Heart right ventricle (tissue), 16 donors: ENCODE results near the gene BNC2. TPM values are rescaled to one million over a fixed set of nuclear protein-coding genes. Genes with fewer than 3 reads are reported as not detected.

Experiments
- ATAC-seq, 8 donors: fragments of 200-7000 bp; cut with Tn5 transposase; one replicate each; pipeline ENCODE4 v1.9.1; 2020; ENCODE audit warnings: mild to moderate bottlenecking in 8 of 8, moderate library complexity in 8 of 8, moderate number of reproducible peaks in 1 of 8
- DNase-seq, 2 donors: peaks; one replicate each; pipeline ENCODE4 v3.0.0-alpha.2; 2020
- H3K27ac ChIP-seq, 10 donors: fragments of 200-600 bp; sonication (generic) in 2 of 10; one replicate each; pipeline versions ENCODE4 v1.5.0 to v1.8.0; 2020 to 2022; ENCODE audit warnings: mild to moderate bottlenecking in 3 of 10
- H3K27me3 ChIP-seq, 7 donors: fragments of 200-600 bp; one replicate each; pipeline ENCODE4 v1.8.0; 2021 to 2022; ENCODE audit warnings: mild to moderate bottlenecking in 2 of 7
- H3K36me3 ChIP-seq, 9 donors: fragments of 200-600 bp; sonication (generic) in 1 of 9; one replicate each; pipeline versions ENCODE4 v1.5.0 to v1.8.0; 2020 to 2022; ENCODE audit warnings: mild to moderate bottlenecking in 2 of 9
- H3K4me1 ChIP-seq, 9 donors: fragments of 200-600 bp; sonication (generic) in 1 of 9; one replicate each; pipeline versions ENCODE4 v1.5.0 to v1.8.0; 2020 to 2022; ENCODE audit warnings: mild to moderate bottlenecking in 4 of 9
- H3K4me3 ChIP-seq, 10 donors: fragments of 200-600 bp; sonication (generic) in 2 of 10; one replicate each; pipeline versions ENCODE4 v1.5.0 to v1.8.0; 2020 to 2022; ENCODE audit warnings: mild to moderate bottlenecking in 7 of 10, moderate library complexity in 2 of 10
- H3K9me3 ChIP-seq, 11 donors: fragments of 200-600 bp in 10 of 11; sonication (generic) in 2 of 11; one replicate each; pipeline versions ENCODE4 v1.5.0 to v1.8.0; 2013 to 2022; ENCODE audit warnings: mild to moderate bottlenecking in 2 of 11, control low read depth in 1 of 11, moderate library complexity in 1 of 11
- WGBS, 2 donors: extraction: QIAGEN DNeasy Blood & Tissue Kit; methylation state at CpG; one replicate each; pipeline ENCODE4 v1.1.7; 2013; ENCODE audit warnings: inconsistent platforms in 1 of 2; 5-methylcytosine and 5-hydroxymethylcytosine counted together
- intact Hi-C, 10 donors: fragments of 100-400 bp; cut with DNase I; formaldehyde crosslinking; loops; one replicate each; pipeline versions ENCODE4 v1.11.1 to v1.14.2; 2022
- polyA plus RNA-seq, 2 donors: library from polyadenylated mRNA; stranded (reverse); fragments of 200-250 nt; gene quantifications; one replicate each; pipeline ENCODE4 v1.2.3, GENCODE V29; 2013
- total RNA-seq, 10 donors: library from RNA; stranded (reverse); fragmentation: NEBNext Ultra II Directional in 3 of 10; extraction: Animal tissue kit (Norgen Biotek cat#: 25700) in 3 of 10; gene quantifications; one replicate each; pipeline versions ENCODE4 v1.2.1 to v1.2.4, GENCODE V29; 2021 to 2023
- TF ChIP-seq, protein P1 (sequence below), 9 donors: fragments of 200-600 bp; sonication (generic) in 2 of 9; IDR thresholded peaks; one replicate each; pipeline versions ENCODE4 v1.5.0 to v1.8.0; 2021 to 2022; ENCODE audit warnings: antibody characterized with exemption in 9 of 9, mild to moderate bottlenecking in 5 of 9, moderate library complexity in 1 of 9
- donor health status: Arrhythmogenic right ventricular cardiomyopathy.
- donor health status: ischemic (EF 13 %, LVEDD 7.1; RV severe dilation, severe dysfunction).
- donor health status: healthy with polysubstance abuse.
- donor health status: DM: no; HTN: yes; CAD: no.
- donor health status: DM: no; HTN: no; CAD: no.
- donor health status: ischemic (EF 25% LVEDD 6.9; RV normal size, moderate dysfunction).
- donor health status: ischemic (EF 25% LVEDD 5.7; RV mildly dilated, moderate dysfunction).
- donor health status: healthy.
- donor health status: DM: yes; HTN: yes; CAD: no.
- donor health status: Ischemic cardiomyopathy.
- donor health status: ischemic (EF 35%, LVEDD 5.7; RV mildly dilated, moderate dysfunction).
- donor health status: nonischemic (EF 11% LVEDD 7.7; RV severe dilation, severe dysfunction).
- donor health status: DM: yes; HTN: yes; CAD: no.
- donor health status: PGD.
- donor health status: ischemic (EF 29% LVEDD 5.4; RV normal size, mild dysfunction).
- donor health status: nonischemic (EF 23%, LVEDD 6.1; RV moderate dilation, normal function).

Gene BNC2
- total and polyA plus RNA-seq, 12 donors: 0.49 to 7.3 (median 3.2) TPM

DNA sequence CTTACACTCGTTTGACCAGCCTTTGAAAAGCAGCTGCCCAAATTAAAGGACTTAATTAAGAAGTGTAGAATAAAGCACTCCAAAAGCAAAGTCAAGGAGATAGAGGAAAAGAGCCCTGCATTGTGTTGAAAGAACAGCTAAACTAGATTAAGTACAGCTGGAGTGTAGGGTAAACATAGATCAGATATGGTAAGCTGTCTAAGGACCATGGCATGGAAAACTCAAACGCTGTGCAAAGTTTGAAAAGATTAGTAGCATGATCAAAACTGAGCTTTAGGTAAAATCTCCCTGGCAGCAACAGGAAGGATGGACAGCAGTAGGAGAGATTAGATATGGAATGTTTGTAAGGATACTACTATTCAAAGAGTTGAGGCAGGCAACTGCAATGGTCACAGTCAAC, 55.4 kb downstream of the BNC2 start:
- no peaks in the 10 kb centered on the region for H3K4me1 ChIP-seq
- TF ChIP-seq, protein P1, sequence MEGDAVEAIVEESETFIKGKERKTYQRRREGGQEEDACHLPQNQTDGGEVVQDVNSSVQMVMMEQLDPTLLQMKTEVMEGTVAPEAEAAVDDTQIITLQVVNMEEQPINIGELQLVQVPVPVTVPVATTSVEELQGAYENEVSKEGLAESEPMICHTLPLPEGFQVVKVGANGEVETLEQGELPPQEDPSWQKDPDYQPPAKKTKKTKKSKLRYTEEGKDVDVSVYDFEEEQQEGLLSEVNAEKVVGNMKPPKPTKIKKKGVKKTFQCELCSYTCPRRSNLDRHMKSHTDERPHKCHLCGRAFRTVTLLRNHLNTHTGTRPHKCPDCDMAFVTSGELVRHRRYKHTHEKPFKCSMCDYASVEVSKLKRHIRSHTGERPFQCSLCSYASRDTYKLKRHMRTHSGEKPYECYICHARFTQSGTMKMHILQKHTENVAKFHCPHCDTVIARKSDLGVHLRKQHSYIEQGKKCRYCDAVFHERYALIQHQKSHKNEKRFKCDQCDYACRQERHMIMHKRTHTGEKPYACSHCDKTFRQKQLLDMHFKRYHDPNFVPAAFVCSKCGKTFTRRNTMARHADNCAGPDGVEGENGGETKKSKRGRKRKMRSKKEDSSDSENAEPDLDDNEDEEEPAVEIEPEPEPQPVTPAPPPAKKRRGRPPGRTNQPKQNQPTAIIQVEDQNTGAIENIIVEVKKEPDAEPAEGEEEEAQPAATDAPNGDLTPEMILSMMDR (IDR thresholded peaks at IDR 0.05): no peak
- H3K27ac ChIP-seq: no peak overlapping the region
- intact Hi-C loops: no loop called here
- no peaks in the 10 kb centered on the region for H3K36me3 ChIP-seq
- H3K4me3 ChIP-seq: no peak overlapping the region
- no peak for DNase-seq
- no peaks in the 10 kb centered on the region for H3K9me3 ChIP-seq
- 37 to 45% methylated on average over 2 of the region's 2 CpGs for WGBS, 2 donors
- no peak for ATAC-seq
- no peaks in the 10 kb centered on the region for H3K27me3 ChIP-seq

DNA sequence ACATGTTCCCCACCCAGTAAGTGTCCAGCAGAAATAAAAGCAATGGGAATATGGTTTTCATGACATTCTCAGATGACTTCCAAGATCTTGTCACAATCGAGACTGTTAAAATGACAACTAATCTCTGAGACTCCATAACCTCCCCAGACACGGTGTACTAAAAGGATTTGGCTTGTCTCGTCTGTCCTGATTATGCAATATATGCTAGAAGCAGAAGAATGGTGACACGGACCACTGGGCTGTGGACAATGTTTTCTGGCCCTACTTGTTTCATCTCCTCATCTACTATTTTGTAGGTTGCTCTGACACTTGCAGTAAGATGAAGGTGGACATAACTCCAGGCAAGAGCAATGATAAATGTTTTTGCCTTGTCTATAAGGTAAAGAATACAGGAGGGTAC, 56.6 kb downstream of the BNC2 start:
- ATAC-seq: no peak
- H3K9me3 ChIP-seq: no peaks in the 10 kb centered on the region
- no peak overlapping the region for H3K27ac ChIP-seq
- H3K4me3 ChIP-seq: no peak overlapping the region
- WGBS, 2 donors: 70 to 74% methylated on average over 4 of the region's 4 CpGs
- TF ChIP-seq, protein P1 (IDR thresholded peaks at IDR 0.05): no peak
- DNase-seq: no peak
- no peaks in the 10 kb centered on the region for H3K4me1 ChIP-seq
- H3K36me3 ChIP-seq: no peaks in the 10 kb centered on the region
- intact Hi-C loops: no loop called here
- H3K27me3 ChIP-seq: no peaks in the 10 kb centered on the region

- intact Hi-C loops: no loop called here
Observed at GRCh38 chr9:16811987-16812685, 58.3 kb downstream of the BNC2 start.

DNA sequence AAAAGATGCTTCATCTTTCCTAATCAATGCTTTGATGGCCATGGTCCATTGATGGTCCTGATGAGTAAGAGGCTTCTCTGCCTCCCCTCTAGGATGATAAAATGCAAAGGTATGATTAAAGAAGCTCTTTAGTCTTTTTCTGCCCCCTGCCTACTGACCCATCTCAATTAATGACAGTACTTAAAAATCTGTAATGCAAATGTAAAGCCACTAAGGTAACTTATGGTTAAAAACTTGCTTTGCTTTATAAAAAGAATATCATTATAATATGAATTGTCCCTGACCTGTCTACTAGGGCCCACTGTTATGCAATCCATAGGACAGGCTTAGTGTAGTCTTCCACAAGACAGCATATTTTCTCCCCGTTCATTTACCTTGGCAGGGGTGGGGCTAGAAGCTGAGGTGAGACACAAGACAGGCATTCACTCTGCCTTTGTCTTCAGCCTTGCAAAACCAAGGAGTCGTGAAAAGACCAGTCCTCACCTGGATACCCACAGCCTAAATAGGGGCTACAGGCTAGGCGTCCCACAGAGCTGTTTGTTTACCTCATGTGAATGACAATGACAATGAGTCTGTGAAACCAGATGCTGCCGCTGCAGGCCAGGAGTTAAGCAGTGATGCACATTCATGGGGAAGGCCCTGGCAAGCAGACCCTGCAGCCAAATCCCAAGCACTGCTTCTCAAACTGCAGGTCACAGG, 60.4 kb downstream of the BNC2 start:
- no peaks in the 10 kb centered on the region for H3K4me1 ChIP-seq
- intact Hi-C loops: no loop called here
- H3K36me3 ChIP-seq: no peaks in the 10 kb centered on the region
- WGBS, 2 donors: 39 to 58% methylated on average over 4 of the region's 4 CpGs
- ATAC-seq (no peak), DNase-seq (no peak)
- peaks cover 0 to 5% (median 0%) of the 10 kb centered on the region in 7 donors for H3K27me3 ChIP-seq
- H3K9me3 ChIP-seq: no peaks in the 10 kb centered on the region
- TF ChIP-seq, protein P1 (IDR thresholded peaks at IDR 0.05): no peak
- H3K27ac ChIP-seq: no peak overlapping the region
- no peak overlapping the region for H3K4me3 ChIP-seq

More at GRCh38 chr9:16811987-16812685, 58.3 kb downstream of the BNC2 start:
- Histone ChIP-seq H3K4me1 (no peaks in the 10 kb centered on the region), H3K9me3 (no peaks in the 10 kb centered on the region), H3K36me3 (no peaks in the 10 kb centered on the region), H3K27me3 (no peaks in the 10 kb centered on the region), H3K4me3 (no peak overlapping the region), H3K27ac (no peak overlapping the region)
- no peak for ATAC-seq
- WGBS, 2 donors: 53 to 68% methylated on average over 5 of the region's 5 CpGs
- TF ChIP-seq, protein P1 (IDR thresholded peaks at IDR 0.05): no peak
- DNase-seq: no peak
